Fibroblast of pulmonary artery (primary cell): ENCODE data around the gene MYOF.

Source experiments
- DNase-seq: peaks from one replicate; pipeline ENCODE4 v3.0.0-alpha.2; 2010; ENCODE audit warnings: low read depth
- H3K4me3 ChIP-seq: replicated peaks from 2 replicates; pipeline ENCODE4 v1.5.1; 2011; ENCODE audit warnings: low read depth, mild to moderate bottlenecking, control low read depth, low read length, moderate library complexity
- CTCF ChIP-seq: IDR thresholded peaks from 2 replicates; pipeline ENCODE4 v1.5.1; 2011; ENCODE audit warnings: mild to moderate bottlenecking, control low read depth, low read length, inconsistent platforms; ENCODE audit errors: missing control alignments

The MYOF gene

GRCh38 chr10:93463723-93464476, 18.2 kb downstream of the MYOF start:
- peak; percentile 84 for DNase-seq
- no peak for TF ChIP-seq CTCF
- H3K4me3 ChIP-seq: no peak overlapping the region

- peak; percentile 79 for DNase-seq
- TF ChIP-seq CTCF: no peak
- H3K4me3 ChIP-seq: no peak overlapping the region
Observed at GRCh38 chr10:93462881-93463280, 19.3 kb downstream of the MYOF start.

- no peak overlapping the region for H3K4me3 ChIP-seq
- no peak for DNase-seq
- TF ChIP-seq CTCF: no peak
Observed at GRCh38 chr10:93462371-93462770, 19.8 kb downstream of the MYOF start.

- no peak overlapping the region for H3K4me3 ChIP-seq
- peak; percentile 72 for DNase-seq
- no peak for TF ChIP-seq CTCF
Observed at GRCh38 chr10:93461807-93462178, 20.3 kb downstream of the MYOF start.

GRCh38 chr10:93461109-93461806, 20.9 kb downstream of the MYOF start:
- no peak for TF ChIP-seq CTCF
- H3K4me3 ChIP-seq: no peak overlapping the region
- peak; percentile 45 for DNase-seq

GRCh38 chr10:93459466-93459865, 22.7 kb downstream of the MYOF start:
- TF ChIP-seq CTCF: no peak
- no peak for DNase-seq
- H3K4me3 ChIP-seq: no peak overlapping the region
